AG04449 (cell line): ENCODE results near the gene TJAP1.

ENCODE experiments used
- CTCF ChIA-PET: fragments of 350-600 bp; formaldehyde crosslinking; extraction: SDS; loops from one replicate; lab custom pipeline; 2021; ENCODE audit warnings: antibody characterized with exemption; lab: Yijun Ruan, JAX
- POLR2A ChIA-PET: fragments of 400-600, 350-600 bp; formaldehyde crosslinking; extraction: SDS; loops from one replicate; lab custom pipeline; 2020; ENCODE audit warnings: antibody characterized with exemption, inconsistent platforms; lab: Yijun Ruan, JAX
- DNase-seq: peaks from one replicate; pipeline ENCODE4 v3.0.0-alpha.2; 2010; ENCODE audit warnings: low read depth, low spot score
- H3K4me3 ChIP-seq: 2 replicates; pipeline ENCODE4 v1.5.1; 2011; ENCODE audit warnings: low read depth, mild to moderate bottlenecking, control low read depth, low read length
- TF ChIP-seq, protein P1 (sequence below): IDR thresholded peaks from one replicate; pipeline ENCODE4 v1.5.1; 2011; ENCODE audit warnings: mild to moderate bottlenecking, moderate library complexity, low read length, control low read depth, inconsistent platforms; ENCODE audit not compliant: insufficient read depth; ENCODE audit errors: missing control alignments

Gene TJAP1

DNA sequence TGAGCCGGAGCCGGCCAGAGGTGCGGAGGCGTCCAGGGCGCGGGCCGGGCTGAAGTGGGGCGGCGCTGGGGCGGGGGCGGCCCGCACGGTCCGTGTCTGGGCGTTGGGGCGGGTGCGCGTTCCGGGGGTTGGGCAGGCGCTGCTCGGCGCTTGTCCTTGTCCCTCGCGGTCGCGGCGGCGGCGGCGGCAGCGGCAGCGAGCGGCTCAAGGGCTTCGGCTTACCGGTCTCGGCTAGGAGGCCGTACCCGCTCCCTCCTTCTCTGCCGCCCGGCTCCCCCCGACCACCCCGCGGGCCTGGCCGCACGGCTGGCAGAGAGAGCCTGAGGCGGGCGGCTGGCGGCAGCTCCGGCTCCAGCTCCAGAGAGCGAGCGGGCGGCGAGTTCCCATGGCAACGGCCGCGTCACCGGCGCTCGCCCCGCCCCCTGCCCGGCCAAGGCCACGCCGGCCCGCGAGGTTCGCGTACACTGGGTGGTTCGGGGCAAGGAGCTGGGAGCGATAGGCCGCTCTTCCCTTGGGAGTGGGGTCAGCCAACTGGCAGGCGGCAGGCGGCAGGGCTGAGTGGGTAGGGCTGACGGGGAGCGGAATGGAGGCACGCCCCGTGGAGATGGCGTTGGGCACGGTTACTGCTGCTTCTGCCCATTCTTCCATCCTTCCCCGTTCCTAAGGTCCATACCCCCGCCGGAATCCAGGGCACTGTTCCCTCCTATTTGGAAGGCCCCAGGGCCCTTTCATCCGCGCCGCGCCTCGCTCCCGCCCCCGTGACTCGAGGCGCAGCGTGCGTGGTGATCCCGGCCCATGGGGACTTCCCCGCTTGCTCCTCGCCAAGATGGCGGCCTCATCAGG lies 32.8 kb downstream of the TJAP1 start, which contains the start of gene LRRC73:
LRRC73 (minus strand) TSS at position 363 of the 843 bp plus-strand sequence. CDS start 561 bp downstream, outside the sequence.
- no peak for DNase-seq
- POLR2A ChIA-PET: interaction anchor here (0.6 to 1.5 kb wide), 5 partner anchors 9 to 336 kb away, joined by 3 to 5 read pairs (median 3); partner anchors contain the start of gene ZNF318
- H3K4me3 ChIP-seq: peak within 1 kb of the TSS; percentile 63
- CTCF ChIA-PET: interaction anchor here (0.6 to 13.3 kb wide), 8 partner anchors 15 to 804 kb away, joined by 3 to 337 read pairs (median 3); partner anchors contain the start of gene DLK2
- TF ChIP-seq, protein P1, sequence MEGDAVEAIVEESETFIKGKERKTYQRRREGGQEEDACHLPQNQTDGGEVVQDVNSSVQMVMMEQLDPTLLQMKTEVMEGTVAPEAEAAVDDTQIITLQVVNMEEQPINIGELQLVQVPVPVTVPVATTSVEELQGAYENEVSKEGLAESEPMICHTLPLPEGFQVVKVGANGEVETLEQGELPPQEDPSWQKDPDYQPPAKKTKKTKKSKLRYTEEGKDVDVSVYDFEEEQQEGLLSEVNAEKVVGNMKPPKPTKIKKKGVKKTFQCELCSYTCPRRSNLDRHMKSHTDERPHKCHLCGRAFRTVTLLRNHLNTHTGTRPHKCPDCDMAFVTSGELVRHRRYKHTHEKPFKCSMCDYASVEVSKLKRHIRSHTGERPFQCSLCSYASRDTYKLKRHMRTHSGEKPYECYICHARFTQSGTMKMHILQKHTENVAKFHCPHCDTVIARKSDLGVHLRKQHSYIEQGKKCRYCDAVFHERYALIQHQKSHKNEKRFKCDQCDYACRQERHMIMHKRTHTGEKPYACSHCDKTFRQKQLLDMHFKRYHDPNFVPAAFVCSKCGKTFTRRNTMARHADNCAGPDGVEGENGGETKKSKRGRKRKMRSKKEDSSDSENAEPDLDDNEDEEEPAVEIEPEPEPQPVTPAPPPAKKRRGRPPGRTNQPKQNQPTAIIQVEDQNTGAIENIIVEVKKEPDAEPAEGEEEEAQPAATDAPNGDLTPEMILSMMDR: no peak

- no peak for DNase-seq
- TF ChIP-seq, protein P1: no peak
- ChIA-PET POLR2A (interaction anchor here (0.9 to 1.5 kb wide), 2 partner anchors 62 to 141 kb away, joined by 3 to 5 read pairs; partner anchors contain the start of gene ZNF318), CTCF (interaction anchor here (1.1 to 13.3 kb wide), 3 partner anchors 15 to 56 kb away, joined by 3 to 337 read pairs (median 169); partner anchors contain the start of gene DLK2)
- H3K4me3 ChIP-seq: no peak overlapping the region
Measured at GRCh38 chr6:43510827-43511163, 33.4 kb downstream of the TJAP1 start.

GRCh38 chr6:43511824-43512415 lies 34.5 kb downstream of the TJAP1 start:
- no peak overlapping the region for H3K4me3 ChIP-seq
- no peak for DNase-seq
- ChIA-PET CTCF (interaction anchor here (0.9 to 13.3 kb wide), 5 partner anchors 8 to 59 kb away, joined by 4 to 337 read pairs (median 5); partner anchors contain the start of gene DLK2), POLR2A (no interaction called here)
- TF ChIP-seq, protein P1: no peak

GRCh38 chr6:43515808-43516207 lies 38.4 kb downstream of the TJAP1 start:
- TF ChIP-seq, protein P1: no peak
- H3K4me3 ChIP-seq: peak overlapping the region; percentile 58
- no peak for DNase-seq
- CTCF ChIA-PET: interaction anchor here (0.9 to 3.7 kb wide), 6 partner anchors 9 to 253 kb away, joined by 3 to 47 read pairs (median 6); no protein-coding TSS in a partner anchor
- POLR2A ChIA-PET: no interaction called here

GRCh38 chr6:43516367-43516696 lies 39.0 kb downstream of the TJAP1 start:
- no peak for DNase-seq
- TF ChIP-seq, protein P1: no peak
- peak overlapping the region; percentile 58 for H3K4me3 ChIP-seq
- POLR2A ChIA-PET: interaction anchor here (0.6 to 1.2 kb wide), 6 partner anchors 8 to 254 kb away, joined by 3 to 4 read pairs (median 3); partner anchors contain the start of genes GTPBP2, VEGFA and ZNF318
- CTCF ChIA-PET: interaction anchor here (0.9 to 3.7 kb wide), 6 partner anchors 9 to 254 kb away, joined by 3 to 47 read pairs (median 6); no protein-coding TSS in a partner anchor
